SJCRH30 (cell line): ENCODE measurements around the gene TSEN2. TPM values are rescaled to one million over a fixed set of nuclear protein-coding genes. Genes with fewer than 3 reads are reported as not detected.

Experiments used
- DNase-seq, 2 experiments: peaks; one replicate each; pipeline ENCODE4 v3.0.0-alpha.2; 2015 to 2020
- H3K27ac ChIP-seq: fragments of 250-450 bp; sonication (Bioruptor Pico); 2 replicates; pipeline ENCODE4 v1.5.1; 2020; ENCODE audit warnings: mild to moderate bottlenecking, moderate library complexity
- H3K27me3 ChIP-seq: fragments of 250-450 bp; sonication (Bioruptor Pico); 2 replicates; pipeline ENCODE4 v1.5.1; 2020; ENCODE audit warnings: mild to moderate bottlenecking, moderate library complexity
- H3K36me3 ChIP-seq: fragments of 250-450 bp; sonication (Bioruptor Pico); 2 replicates; pipeline ENCODE4 v1.5.1; 2020; ENCODE audit warnings: mild to moderate bottlenecking, moderate library complexity
- H3K4me1 ChIP-seq: fragments of 250-450 bp; sonication (Bioruptor Pico); 2 replicates; pipeline ENCODE4 v1.5.1; 2020; ENCODE audit warnings: mild to moderate bottlenecking, moderate library complexity
- H3K4me3 ChIP-seq: fragments of 250-450 bp; sonication (Bioruptor Pico); 2 replicates; pipeline ENCODE4 v1.5.1; 2020; ENCODE audit warnings: mild to moderate bottlenecking, moderate library complexity
- H3K9me3 ChIP-seq: fragments of 250-450 bp; sonication (Bioruptor Pico); replicated peaks from 2 replicates; pipeline ENCODE4 v1.5.1; 2020; ENCODE audit warnings: mild to moderate bottlenecking, moderate library complexity
- total RNA-seq: library from RNA; depleted of rRNA; stranded (reverse); fragments of >200 nt; shearing (Covaris generic); gene quantifications from 2 replicates; pipeline ENCODE4 v1.2.3, GENCODE V29; 2014; rRNA removed

The TSEN2 gene
- 16.6 and 17.2 TPM in 2 replicates for total RNA-seq

- DNase-seq = peak; percentile 91 to 94
- H3K27me3 ChIP-seq = peaks cover 6% of the 10 kb centered on the region; the same call in 1 of the 2 replicates
- peaks cover 2% of the 10 kb centered on the region; the same call in 1 of the 2 replicates for H3K4me1 ChIP-seq
- H3K4me3 ChIP-seq = peak within 1 kb of the TSS; percentile 74
- no peaks in the 10 kb centered on the region for H3K9me3 ChIP-seq
- H3K27ac ChIP-seq = peak within 1 kb of the TSS; percentile 56
- H3K36me3 ChIP-seq = no peaks in the 10 kb centered on the region
Measured at GRCh38 chr3:12484198-12484982, at the start of gene TSEN2. Gene TSEN2 (plus strand): TSS chr3:12484480. CDS start chr3:12489801, 5,321 bp downstream.

- Histone ChIP-seq H3K27ac (no peak overlapping the region), H3K27me3 (no peaks in the 10 kb centered on the region; the same call in 1 of the 2 replicates), H3K36me3 (no peaks in the 10 kb centered on the region), H3K9me3 (no peaks in the 10 kb centered on the region; the same call in 1 of the 2 replicates), H3K4me1 (no peaks in the 10 kb centered on the region), H3K4me3 (no peak overlapping the region)
- no peak for DNase-seq
Measured at GRCh38 chr3:12436514-12437220, 47.6 kb upstream of the TSEN2 start.

- Histone ChIP-seq H3K27me3 (no peaks in the 10 kb centered on the region; the same call in 1 of the 2 replicates), H3K9me3 (no peaks in the 10 kb centered on the region; the same call in 1 of the 2 replicates), H3K4me3 (no peak overlapping the region), H3K4me1 (no peaks in the 10 kb centered on the region), H3K36me3 (no peaks in the 10 kb centered on the region), H3K27ac (no peak overlapping the region)
- no peak for DNase-seq
Measured at GRCh38 chr3:12437221-12437605, 47.1 kb upstream of the TSEN2 start.

GRCh38 chr3:12437861-12438260, 46.4 kb upstream of the TSEN2 start:
- DNase-seq = no peak
- Histone ChIP-seq H3K27ac (no peak overlapping the region), H3K9me3 (no peaks in the 10 kb centered on the region; the same call in 1 of the 2 replicates)

GRCh38 chr3:12438318-12438717, 46.0 kb upstream of the TSEN2 start:
- no peaks in the 10 kb centered on the region for H3K9me3 ChIP-seq
- DNase-seq = no peak
- peaks cover 8% of the 10 kb centered on the region; the same call in 1 of the 2 replicates for H3K4me1 ChIP-seq
- H3K4me3 ChIP-seq = no peak overlapping the region
- no peaks in the 10 kb centered on the region for H3K36me3 ChIP-seq
- H3K27me3 ChIP-seq = peaks cover 7% of the 10 kb centered on the region
- no peak overlapping the region for H3K27ac ChIP-seq

More at GRCh38 chr3:12437861-12438260, 46.4 kb upstream of the TSEN2 start:
- Histone ChIP-seq H3K36me3 (no peaks in the 10 kb centered on the region), H3K4me3 (no peak overlapping the region), H3K27me3 (peaks cover 5% of the 10 kb centered on the region), H3K4me1 (peaks cover 3% of the 10 kb centered on the region; the same call in 1 of the 2 replicates)

- H3K4me3 ChIP-seq = no peak overlapping the region
- no peaks in the 10 kb centered on the region for H3K9me3 ChIP-seq
- no peaks in the 10 kb centered on the region for H3K36me3 ChIP-seq
- no peak for DNase-seq
- peaks cover 11% of the 10 kb centered on the region; the same call in 1 of the 2 replicates for H3K4me1 ChIP-seq
- H3K27me3 ChIP-seq = peaks cover 12% of the 10 kb centered on the region
- no peak overlapping the region for H3K27ac ChIP-seq
Measured at GRCh38 chr3:12439161-12439940, 44.9 kb upstream of the TSEN2 start.

GRCh38 chr3:12440927-12441714, 43.2 kb upstream of the TSEN2 start:
- Histone ChIP-seq H3K36me3 (no peaks in the 10 kb centered on the region), H3K4me3 (no peak overlapping the region), H3K27ac (no peak overlapping the region), H3K4me1 (peaks cover 11% of the 10 kb centered on the region; the same call in 1 of the 2 replicates), H3K9me3 (no peaks in the 10 kb centered on the region), H3K27me3 (peaks cover 12% of the 10 kb centered on the region)
- DNase-seq = no peak

- Histone ChIP-seq H3K9me3 (no peaks in the 10 kb centered on the region), H3K4me1 (peaks cover 11% of the 10 kb centered on the region; the same call in 1 of the 2 replicates), H3K27ac (no peak overlapping the region), H3K36me3 (no peaks in the 10 kb centered on the region), H3K4me3 (no peak overlapping the region), H3K27me3 (peaks cover 12% of the 10 kb centered on the region; the same call in 1 of the 2 replicates)
- peak; percentile 35 to 66 for DNase-seq
Measured at GRCh38 chr3:12442654-12443501, 41.4 kb upstream of the TSEN2 start.

GRCh38 chr3:12443781-12444522, 40.3 kb upstream of the TSEN2 start:
- Histone ChIP-seq H3K4me3 (no peak overlapping the region), H3K36me3 (no peaks in the 10 kb centered on the region), H3K27me3 (peaks cover 12% of the 10 kb centered on the region; the same call in 1 of the 2 replicates), H3K27ac (no peak overlapping the region), H3K4me1 (peaks cover 11% of the 10 kb centered on the region; the same call in 1 of the 2 replicates), H3K9me3 (no peaks in the 10 kb centered on the region)
- no peak for DNase-seq

- no peak for DNase-seq
- peaks cover 12% of the 10 kb centered on the region; the same call in 1 of the 2 replicates for H3K27me3 ChIP-seq
- H3K36me3 ChIP-seq = no peaks in the 10 kb centered on the region
- H3K4me1 ChIP-seq = peaks cover 11% of the 10 kb centered on the region; the same call in 1 of the 2 replicates
- H3K9me3 ChIP-seq = no peaks in the 10 kb centered on the region
- no peak overlapping the region for H3K4me3 ChIP-seq
- H3K27ac ChIP-seq = no peak overlapping the region
Measured at GRCh38 chr3:12444582-12445471, 39.5 kb upstream of the TSEN2 start.

- Histone ChIP-seq H3K27ac (no peak overlapping the region), H3K36me3 (no peaks in the 10 kb centered on the region), H3K27me3 (peaks cover 12% of the 10 kb centered on the region; the same call in 1 of the 2 replicates)
Measured at GRCh38 chr3:12445523-12446240, 38.6 kb upstream of the TSEN2 start.

More at GRCh38 chr3:12445523-12446240, 38.6 kb upstream of the TSEN2 start:
- Histone ChIP-seq H3K4me1 (peaks cover 11% of the 10 kb centered on the region; the same call in 1 of the 2 replicates), H3K4me3 (no peak overlapping the region), H3K9me3 (no peaks in the 10 kb centered on the region)
- DNase-seq = no peak
